Esophagus squamous epithelium (tissue), 5 donors: Measurements from ENCODE around the gene HLF. TPM values are rescaled to one million over a fixed set of nuclear protein-coding genes. Genes with fewer than 3 reads are reported as not detected.
A peak's percentile ranks its signal among the peaks of the same experiment; 100 is the strongest.

Source experiments
- DNase-seq: peaks from one replicate; lab custom pipeline; 2025; lab: John Stamatoyannopoulos, UW
- H3K27ac ChIP-seq, 4 donors: fragments of 200-600 bp; sonication (generic); one replicate each; pipeline ENCODE4 v1.5.1; 2016 to 2019; ENCODE audit warnings: mild to moderate bottlenecking in 1 of 4
- H3K27me3 ChIP-seq, 4 donors: fragments of 200-600 bp; sonication (generic); 1 replicate in 3 of 4; 2 replicates in 1 of 4; pipeline versions ENCODE4 v1.5.1 to v1.6.0; 2017 to 2021; ENCODE audit warnings: antibody characterized with exemption in 1 of 4
- H3K36me3 ChIP-seq, 3 donors: fragments of 200-600 bp; sonication (generic); one replicate each; pipeline ENCODE4 v1.5.1; 2016 to 2019
- H3K4me1 ChIP-seq, 3 donors: fragments of 200-600 bp; sonication (generic); one replicate each; pipeline ENCODE4 v1.5.1; 2017 to 2019
- H3K4me3 ChIP-seq, 4 donors: fragments of 200-600 bp; sonication (generic); 1 replicate in 3 of 4; 2 replicates in 1 of 4; pipeline ENCODE4 v1.5.1; 2016 to 2019; ENCODE audit warnings: mild to moderate bottlenecking in 2 of 4, moderate library complexity in 1 of 4
- H3K9me3 ChIP-seq, 3 donors: fragments of 200-600 bp; sonication (generic); one replicate each; pipeline ENCODE4 v1.5.1; 2016 to 2019
- CTCF ChIP-seq, 6 experiments: fragments of 450-650 bp in 4 of 6; fragments of 200-600 bp in 2 of 6; sonication (generic) in 2 of 6; IDR thresholded peaks; one replicate each; pipeline ENCODE4 v1.5.1; 2016 to 2019; ENCODE audit warnings: antibody characterized with exemption in 6 of 6, mild to moderate bottlenecking in 4 of 6, moderate library complexity in 4 of 6
- POLR2A ChIP-seq, 4 donors: fragments of 450-650 bp; IDR thresholded peaks; one replicate each; pipeline ENCODE4 v1.6.1; 2017; ENCODE audit warnings: antibody characterized with exemption in 4 of 4, mild to moderate bottlenecking in 4 of 4, moderate library complexity in 3 of 4
- WGBS, 2 donors: methylation state at CpG; one replicate each; pipeline ENCODE4 v1.1.5; 2018; 5-methylcytosine and 5-hydroxymethylcytosine counted together
- intact Hi-C: fragments of 100-400 bp; cut with DNase I; formaldehyde crosslinking; loops from one replicate; pipeline ENCODE4 v1.15.0; 2022
- total RNA-seq, 4 donors: library from RNA; depleted of rRNA; stranded (reverse); fragments of >200 nt; gene quantifications; one replicate each; pipeline ENCODE4 v1.1.0, GENCODE V29; 2016
- donor health status: DM: yes; HTN: yes; CAD: no.

The HLF gene
- total RNA-seq, 4 donors from 2014 or later = 7.7 to 55.1 (median 22.8) TPM

DNA sequence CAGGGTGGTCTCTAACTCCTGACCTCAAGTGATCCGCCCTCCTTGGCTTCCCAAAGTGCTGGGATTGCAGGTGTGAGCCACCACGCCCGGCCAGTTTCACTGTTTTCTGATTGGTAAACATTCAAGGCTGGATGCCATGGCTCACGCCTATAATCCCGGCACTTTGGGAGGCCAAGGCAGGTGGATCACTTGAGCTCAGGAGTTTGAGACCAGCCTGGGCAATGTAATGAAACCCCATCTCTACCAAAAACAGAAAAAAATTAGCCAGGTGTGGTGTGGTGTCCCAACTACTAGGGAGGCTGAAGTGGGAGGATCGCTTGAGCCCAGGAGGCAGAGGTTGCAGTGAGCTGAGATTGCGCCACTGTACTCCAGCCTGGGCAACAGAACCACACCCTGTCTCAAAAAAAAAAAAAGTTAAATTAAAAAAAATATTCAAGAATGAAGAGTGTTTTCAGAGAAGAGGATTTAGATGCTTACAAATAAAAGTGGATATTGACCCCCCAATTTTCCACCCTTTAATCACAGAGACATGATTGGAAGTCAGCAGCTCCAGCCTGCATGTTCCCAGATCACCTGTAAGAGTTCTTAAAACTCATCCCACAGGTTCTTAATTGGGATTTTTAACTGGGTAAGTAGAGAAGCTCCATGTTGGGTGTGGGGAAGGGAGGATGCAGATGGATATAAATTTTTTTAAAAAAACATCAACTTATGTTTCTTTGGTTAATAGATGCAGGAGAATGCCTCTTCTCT, 23.8 kb downstream of the HLF start:
- WGBS, 2 donors = 74 to 100% methylated on average over 3 to 5 of the region's 7 CpGs
- peaks cover 19 to 73% (median 40%) of the 10 kb centered on the region in 3 donors for H3K4me1 ChIP-seq
- no peak for TF ChIP-seq POLR2A (IDR thresholded peaks at IDR 0.05)
- no peak for TF ChIP-seq CTCF (IDR thresholded peaks at IDR 0.05)
- no peaks in the 10 kb centered on the region for H3K27me3 ChIP-seq
- intact Hi-C loops = no loop called here
- no peak for DNase-seq
- peak overlapping the region in 2 of 4 donors; percentile 86 to 88 for H3K27ac ChIP-seq
- H3K4me3 ChIP-seq = no peak overlapping the region
- H3K9me3 ChIP-seq = no peaks in the 10 kb centered on the region
- peaks cover 0 to 53% (median 0%) of the 10 kb centered on the region in 3 donors for H3K36me3 ChIP-seq

- no peak overlapping the region for H3K4me3 ChIP-seq
- DNase-seq = no peak
- intact Hi-C loops = no loop called here
- H3K27ac ChIP-seq = peak overlapping the region in 2 of 4 donors; percentile 19 to 88
- H3K27me3 ChIP-seq = no peaks in the 10 kb centered on the region
- WGBS, 2 donors = 86 to 100% methylated on average over 1 of the region's 1 CpG
- H3K4me1 ChIP-seq = peaks cover 13 to 73% (median 34%) of the 10 kb centered on the region in 3 donors
- H3K9me3 ChIP-seq = no peaks in the 10 kb centered on the region
- H3K36me3 ChIP-seq = peaks cover 0 to 58% (median 0%) of the 10 kb centered on the region in 3 donors
- no peak for TF ChIP-seq POLR2A (IDR thresholded peaks at IDR 0.05)
- TF ChIP-seq CTCF (IDR thresholded peaks at IDR 0.05) = no peak
These were observed 24.3 kb downstream of the HLF start for GRCh38 chr17:55289106-55289446.

GRCh38 chr17:55289978-55290377, 25.2 kb downstream of the HLF start:
- H3K4me1 ChIP-seq = peaks cover 4 to 73% (median 25%) of the 10 kb centered on the region in 3 donors
- no peak overlapping the region for H3K4me3 ChIP-seq
- peaks cover 0 to 63% (median 0%) of the 10 kb centered on the region in 3 donors for H3K36me3 ChIP-seq
- no peak for TF ChIP-seq POLR2A (IDR thresholded peaks at IDR 0.05)
- H3K27me3 ChIP-seq = no peaks in the 10 kb centered on the region
- H3K9me3 ChIP-seq = no peaks in the 10 kb centered on the region
- intact Hi-C loops = no loop called here
- peak overlapping the region in 2 of 4 donors; percentile 20 to 43 for H3K27ac ChIP-seq
- no peak for DNase-seq
- 88 to 95% methylated on average over 4 of the region's 4 CpGs for WGBS, 2 donors

DNA sequence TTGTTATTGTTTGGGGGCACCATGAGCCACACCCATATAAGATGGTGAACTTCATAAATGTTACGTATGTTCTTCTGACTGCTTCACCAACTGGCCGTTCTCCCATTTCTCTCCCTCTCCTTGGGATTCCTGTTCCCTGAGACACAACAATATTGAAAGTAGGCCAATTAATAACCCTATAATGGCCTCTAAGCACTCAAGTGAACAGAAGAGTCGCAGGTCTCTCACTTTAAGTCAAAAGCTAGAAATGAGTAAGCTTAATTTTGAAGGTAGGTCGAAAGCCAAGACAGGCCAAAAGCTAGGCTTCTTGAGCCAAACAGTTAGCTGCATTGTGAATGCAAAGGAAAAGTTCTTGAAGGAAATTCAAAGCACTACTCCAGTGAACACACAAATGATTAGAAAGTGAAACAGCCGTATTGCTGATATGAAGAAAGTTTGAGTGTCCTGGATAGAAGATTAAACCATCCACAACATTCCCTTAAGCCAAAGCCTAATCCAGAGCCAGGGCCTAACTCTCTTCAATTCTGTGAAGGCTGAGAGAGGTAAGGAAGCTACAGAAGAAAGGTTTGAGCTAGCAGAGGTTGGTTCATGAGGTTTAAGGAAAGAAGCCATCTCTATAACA, 25.8 kb downstream of the HLF start:
- peaks cover 0 to 63% (median 0%) of the 10 kb centered on the region in 3 donors for H3K36me3 ChIP-seq
- no peaks in the 10 kb centered on the region for H3K9me3 ChIP-seq
- DNase-seq = no peak
- peak overlapping the region in 2 of 4 donors; percentile 20 to 42 for H3K27ac ChIP-seq
- H3K27me3 ChIP-seq = no peaks in the 10 kb centered on the region
- peaks cover 0 to 73% (median 24%) of the 10 kb centered on the region in 3 donors for H3K4me1 ChIP-seq
- intact Hi-C loops = no loop called here
- WGBS, 2 donors = 69 to 87% methylated on average over 5 of the region's 5 CpGs
- H3K4me3 ChIP-seq = no peak overlapping the region
- TF ChIP-seq CTCF (IDR thresholded peaks at IDR 0.05) = no peak
- no peak for TF ChIP-seq POLR2A (IDR thresholded peaks at IDR 0.05)

GRCh38 chr17:55291114-55291507, 26.4 kb downstream of the HLF start:
- WGBS, 2 donors = 77 to 89% methylated on average over 1 of the region's 1 CpG
- Histone ChIP-seq H3K27me3 (no peaks in the 10 kb centered on the region), H3K4me3 (no peak overlapping the region), H3K9me3 (no peaks in the 10 kb centered on the region), H3K4me1 (peaks cover 0 to 73% (median 21%) of the 10 kb centered on the region in 3 donors), H3K27ac (peak overlapping the region in 1 of 4 donors; percentile 42), H3K36me3 (peaks cover 0 to 63% (median 0%) of the 10 kb centered on the region in 3 donors)
- intact Hi-C loops = no loop called here
- no peak for DNase-seq
- no peak for TF ChIP-seq POLR2A (IDR thresholded peaks at IDR 0.05)
- TF ChIP-seq CTCF (IDR thresholded peaks at IDR 0.05) = no peak
